HG03135 (cell line): Measurements from ENCODE around the gene TWNK.
"Not testable (repeated sequence)": the region's sequence is repeated elsewhere in the genome, so short reads cannot be mapped to it uniquely, and the experiment has no call there.

Experiments
- ATAC-seq: cut with Tn5 transposase; IDR thresholded peaks from one replicate; pipeline ENCODE4 v1.9.1; 2021; ENCODE audit warnings: mild to moderate bottlenecking, moderate library complexity; ENCODE audit not compliant: unreplicated experiment

Gene TWNK

DNA sequence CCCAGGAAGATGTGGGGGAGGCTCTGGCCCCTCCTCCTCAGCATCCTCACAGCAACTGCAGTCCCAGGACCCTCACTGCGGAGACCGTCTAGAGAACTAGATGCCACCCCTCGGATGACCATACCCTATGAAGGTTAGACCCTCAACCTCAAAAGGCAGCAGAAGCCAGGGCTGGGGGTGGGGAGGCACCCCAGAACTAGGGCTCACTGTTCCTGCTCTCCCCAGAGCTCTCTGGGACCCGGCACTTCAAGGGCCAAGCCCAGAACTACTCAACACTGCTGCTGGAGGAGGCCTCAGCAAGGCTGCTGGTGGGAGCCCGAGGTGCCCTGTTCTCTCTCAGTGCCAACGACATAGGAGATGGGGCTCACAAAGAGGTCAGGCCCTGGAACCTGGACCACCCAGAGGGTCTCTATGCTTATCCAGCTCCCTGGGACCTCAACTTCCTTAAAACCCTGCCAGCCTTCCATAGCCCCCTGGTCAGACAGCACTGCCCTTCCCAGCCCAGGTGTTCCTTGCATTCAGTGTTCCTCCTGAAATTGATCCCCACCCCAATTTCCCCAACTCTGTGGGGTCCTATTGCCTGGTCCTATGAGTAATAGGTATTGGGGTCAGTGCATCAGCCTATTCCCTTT, 14.3 kb upstream of the TWNK start:
- ATAC-seq: no peak

GRCh38 chr10:100975397-100975796, 11.9 kb upstream of the TWNK start:
- not testable (repeated sequence) for ATAC-seq

GRCh38 chr10:100976906-100977305, 10.4 kb upstream of the TWNK start:
- ATAC-seq: no peak

DNA sequence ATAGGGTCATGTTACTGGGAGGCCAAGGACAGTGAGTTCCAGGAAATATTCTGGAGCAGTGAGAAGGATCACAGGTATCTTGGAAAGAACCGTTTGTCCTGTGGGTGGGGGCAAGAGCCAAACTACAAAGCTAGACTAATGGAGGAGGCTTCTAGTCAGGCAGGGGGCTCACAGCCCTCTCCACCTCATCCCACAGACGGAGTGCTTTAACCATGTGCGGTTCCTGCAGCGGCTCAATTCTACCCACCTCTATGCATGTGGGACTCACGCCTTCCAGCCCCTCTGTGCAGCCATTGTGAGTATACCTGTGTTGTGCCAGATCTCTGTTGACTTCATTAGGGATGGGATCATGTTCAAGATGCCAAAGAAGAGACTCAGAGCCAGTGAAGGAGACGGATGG, 9.9 kb upstream of the TWNK start:
- no peak for ATAC-seq

DNA sequence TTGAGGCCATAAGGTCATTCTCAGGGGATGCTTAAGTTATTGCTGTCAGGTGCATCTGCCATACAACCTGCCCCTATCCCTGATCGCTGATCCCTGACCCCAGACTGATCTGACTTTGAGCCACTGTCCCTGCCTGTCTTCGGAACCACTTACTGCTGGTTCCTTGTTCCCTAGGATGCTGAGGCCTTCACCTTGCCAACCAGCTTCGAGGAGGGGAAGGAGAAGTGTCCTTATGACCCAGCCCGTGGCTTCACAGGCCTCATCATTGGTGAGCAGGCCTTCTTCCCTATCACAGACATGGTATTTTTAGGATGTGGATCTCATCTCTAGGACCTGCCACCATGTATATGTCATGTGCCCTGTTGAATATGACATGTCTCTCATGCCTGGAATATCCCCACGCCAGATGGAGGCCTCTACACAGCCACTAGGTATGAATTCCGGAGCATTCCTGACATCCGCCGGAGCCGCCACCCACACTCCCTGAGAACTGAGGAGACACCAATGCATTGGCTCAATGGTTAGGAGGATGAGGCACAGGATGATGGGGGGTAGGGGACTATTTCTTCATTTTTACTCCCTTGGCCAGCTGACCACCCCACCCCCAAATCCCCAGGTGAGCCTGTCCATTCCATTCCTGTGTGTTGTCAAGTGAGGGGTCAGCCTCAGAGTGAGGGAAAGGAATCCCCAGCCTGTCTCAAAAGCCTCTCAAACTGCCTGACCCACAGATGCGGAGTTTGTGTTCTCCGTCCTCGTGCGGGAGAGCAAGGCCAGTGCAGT, 9.0 kb upstream of the TWNK start:
- ATAC-seq: no peak

- no peak for ATAC-seq
Observed at GRCh38 chr10:100978901-100979195, 8.5 kb upstream of the TWNK start.

GRCh38 chr10:100979791-100980272, 7.5 kb upstream of the TWNK start:
- ATAC-seq: no peak

DNA sequence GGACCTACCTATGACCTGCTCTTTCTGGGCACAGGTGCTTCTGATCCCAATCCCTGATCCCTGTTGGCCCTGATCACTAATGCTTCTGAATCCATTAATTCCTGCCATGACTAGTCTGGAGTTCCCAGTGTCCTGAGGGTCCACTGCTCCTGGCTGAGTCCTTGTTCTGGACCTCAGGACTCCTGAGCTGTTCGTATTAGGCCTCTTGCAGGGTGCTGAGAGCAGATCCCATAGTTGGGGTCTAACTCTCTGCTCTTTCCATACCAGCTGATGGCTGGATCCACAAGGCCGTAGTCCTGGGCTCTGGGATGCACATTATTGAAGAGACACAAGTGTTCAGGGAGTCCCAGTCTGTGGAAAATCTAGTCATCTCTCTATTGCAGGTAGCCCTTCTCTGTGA, 7.0 kb upstream of the TWNK start:
- ATAC-seq: no peak

GRCh38 chr10:100980711-100981110, 6.6 kb upstream of the TWNK start:
- no peak for ATAC-seq

DNA sequence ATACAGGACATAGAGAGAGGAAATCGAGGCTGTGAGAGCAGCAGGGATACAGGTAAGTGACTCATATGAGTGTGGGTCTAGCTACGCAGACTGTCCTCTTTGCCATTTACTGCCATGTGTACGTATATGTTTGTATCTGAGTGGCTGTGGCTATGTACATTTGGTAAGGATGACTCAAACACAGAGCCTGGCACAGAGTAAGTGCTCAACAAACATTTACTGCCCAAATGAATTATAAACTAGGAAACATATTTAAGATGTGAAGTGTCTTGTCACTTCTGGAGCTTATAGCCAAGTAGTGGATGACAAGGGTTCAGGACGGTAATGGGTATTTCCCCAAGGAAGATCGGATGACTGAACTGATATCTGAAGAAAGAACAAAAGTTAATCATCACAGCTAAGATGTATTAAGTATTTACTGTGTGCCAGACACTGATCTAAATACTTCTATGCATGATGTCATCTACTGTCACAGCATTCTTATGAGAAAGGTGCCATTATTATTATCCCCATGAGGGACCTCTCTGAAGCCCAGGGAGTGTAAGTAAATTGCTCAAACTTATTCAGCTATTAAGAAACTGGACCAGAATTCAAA, 6.1 kb upstream of the TWNK start:
- ATAC-seq: no peak

DNA sequence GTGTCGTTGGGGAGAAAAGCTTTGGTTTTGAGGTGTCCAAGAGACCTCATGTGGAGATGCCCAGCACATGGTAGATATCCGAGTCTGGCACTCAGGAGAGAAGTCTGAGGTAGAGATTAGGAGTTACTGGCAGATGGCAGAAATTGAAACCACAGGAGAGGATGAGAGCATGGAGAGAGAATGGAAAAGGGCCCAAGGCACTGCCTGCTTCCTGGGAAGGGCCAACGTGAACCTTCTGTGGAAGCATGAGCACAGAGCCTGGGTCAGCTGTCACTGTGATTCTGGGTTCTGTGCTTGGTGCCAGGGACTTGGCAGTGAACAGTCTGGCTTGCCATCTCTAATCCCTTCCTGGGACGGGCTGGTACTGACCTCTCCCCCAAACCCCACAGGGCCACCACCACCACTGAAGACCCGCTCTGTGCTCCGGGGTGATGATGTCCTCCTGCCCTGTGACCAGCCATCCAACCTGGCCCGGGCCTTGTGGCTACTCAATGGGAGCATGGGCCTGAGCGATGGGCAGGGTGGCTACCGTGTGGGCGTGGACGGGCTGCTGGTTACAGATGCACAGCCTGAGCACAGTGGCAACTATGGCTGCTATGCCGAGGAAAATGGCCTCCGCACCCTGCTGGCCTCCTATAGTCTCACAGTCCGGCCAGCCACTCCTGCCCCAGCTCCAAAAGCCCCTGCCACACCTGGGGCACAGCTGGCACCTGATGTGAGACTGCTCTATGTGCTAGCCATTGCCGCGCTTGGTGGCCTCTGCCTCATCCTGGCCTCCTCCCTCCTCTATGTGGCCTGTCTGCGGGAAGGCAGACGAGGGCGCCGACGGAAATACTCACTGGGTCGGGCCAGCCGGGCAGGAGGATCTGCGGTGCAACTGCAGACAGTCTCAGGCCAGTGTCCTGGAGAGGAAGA, 4.2 kb upstream of the TWNK start:
- ATAC-seq: no peak

GRCh38 chr10:100983868-100984671, 3.3 kb upstream of the TWNK start:
- no peak for ATAC-seq

DNA sequence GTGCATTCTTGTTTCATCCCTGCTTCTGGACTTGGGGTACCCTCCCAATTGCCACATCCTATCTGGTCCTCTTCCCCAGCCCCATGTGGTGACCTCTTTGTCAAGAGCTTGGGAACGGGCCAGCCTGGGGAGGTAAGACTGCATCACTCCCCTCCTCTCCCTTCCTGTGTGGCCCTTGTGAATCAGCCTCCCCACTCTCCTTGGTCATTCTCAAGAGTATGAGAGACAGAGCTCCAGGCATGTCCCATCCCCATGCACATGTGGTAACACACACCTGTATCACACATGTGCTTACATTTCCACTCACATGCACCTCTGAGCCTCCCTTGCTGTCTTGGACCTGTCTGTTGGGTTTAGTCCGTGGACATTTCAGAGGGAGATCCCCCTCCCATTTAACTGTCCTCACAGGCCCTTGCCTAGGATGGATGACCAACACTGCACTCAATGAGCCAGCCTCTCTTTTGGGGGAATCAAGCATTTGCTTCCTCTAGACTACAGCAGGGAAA, 2.6 kb upstream of the TWNK start:
- ATAC-seq: no peak

DNA sequence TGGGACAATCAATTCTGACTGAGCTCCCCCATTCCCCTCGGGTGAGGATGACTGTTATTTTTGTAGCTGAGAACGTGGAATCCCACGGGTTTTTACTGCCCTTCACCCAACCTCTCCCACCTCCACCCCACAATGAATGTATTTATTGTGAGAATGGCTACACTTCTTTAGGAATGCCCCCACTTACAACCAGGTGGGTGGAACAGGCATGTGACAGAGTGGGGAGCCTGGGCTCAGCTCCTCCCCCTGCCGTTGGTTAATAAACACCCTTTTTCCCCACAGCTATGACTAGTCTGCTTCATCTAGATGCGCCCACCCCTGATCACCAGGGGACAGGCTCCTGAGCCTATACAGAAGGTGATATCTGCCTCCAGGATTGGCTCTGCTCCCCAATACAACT, 2.0 kb upstream of the TWNK start:
- no peak for ATAC-seq

- no peak for ATAC-seq
Observed at GRCh38 chr10:100986623-100986951, 756 bp upstream of the TWNK start.

DNA sequence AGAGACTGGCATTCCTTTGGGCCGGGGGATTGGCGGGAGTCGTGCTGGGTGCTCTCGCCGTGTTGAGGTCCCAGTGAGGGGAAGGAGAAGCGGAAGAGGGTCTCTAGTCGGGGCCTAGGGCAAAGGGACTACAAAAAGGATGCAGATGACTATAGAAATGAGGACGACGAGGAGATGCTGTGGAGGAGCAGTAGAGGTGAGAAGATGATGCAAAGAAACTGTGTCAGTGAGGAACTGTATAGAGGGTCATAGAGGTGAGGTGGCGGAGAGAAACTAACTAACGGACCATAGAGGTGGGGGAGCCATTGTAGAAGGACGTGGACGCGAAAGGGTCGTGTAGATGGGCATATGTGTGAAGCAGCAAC, 324 bp downstream of the TWNK start:
- no peak for ATAC-seq

- no peak for ATAC-seq
Observed at GRCh38 chr10:100988166-100988565, 823 bp downstream of the TWNK start.

GRCh38 chr10:100989088-100989487, 1.7 kb downstream of the TWNK start:
- ATAC-seq: no peak

GRCh38 chr10:100993986-100994708, 6.8 kb downstream of the TWNK start:
- ATAC-seq: no peak

- ATAC-seq: no peak
Observed at GRCh38 chr10:100995181-100995580, 7.8 kb downstream of the TWNK start.
